NCI-H2107 treated with DMSO at 0.1 percent for 48 hours (cell line): Measurements from ENCODE around the gene GPR89A.
"Not testable (repeated sequence)": the region's sequence is repeated elsewhere in the genome, so short reads cannot be mapped to it uniquely, and the experiment has no call there.

Experiments
- DNase-seq: peaks from one replicate; lab custom pipeline; 2025; ENCODE audit not compliant: unreplicated experiment; lab: John Stamatoyannopoulos, UW

GPR89A gene

DNA sequence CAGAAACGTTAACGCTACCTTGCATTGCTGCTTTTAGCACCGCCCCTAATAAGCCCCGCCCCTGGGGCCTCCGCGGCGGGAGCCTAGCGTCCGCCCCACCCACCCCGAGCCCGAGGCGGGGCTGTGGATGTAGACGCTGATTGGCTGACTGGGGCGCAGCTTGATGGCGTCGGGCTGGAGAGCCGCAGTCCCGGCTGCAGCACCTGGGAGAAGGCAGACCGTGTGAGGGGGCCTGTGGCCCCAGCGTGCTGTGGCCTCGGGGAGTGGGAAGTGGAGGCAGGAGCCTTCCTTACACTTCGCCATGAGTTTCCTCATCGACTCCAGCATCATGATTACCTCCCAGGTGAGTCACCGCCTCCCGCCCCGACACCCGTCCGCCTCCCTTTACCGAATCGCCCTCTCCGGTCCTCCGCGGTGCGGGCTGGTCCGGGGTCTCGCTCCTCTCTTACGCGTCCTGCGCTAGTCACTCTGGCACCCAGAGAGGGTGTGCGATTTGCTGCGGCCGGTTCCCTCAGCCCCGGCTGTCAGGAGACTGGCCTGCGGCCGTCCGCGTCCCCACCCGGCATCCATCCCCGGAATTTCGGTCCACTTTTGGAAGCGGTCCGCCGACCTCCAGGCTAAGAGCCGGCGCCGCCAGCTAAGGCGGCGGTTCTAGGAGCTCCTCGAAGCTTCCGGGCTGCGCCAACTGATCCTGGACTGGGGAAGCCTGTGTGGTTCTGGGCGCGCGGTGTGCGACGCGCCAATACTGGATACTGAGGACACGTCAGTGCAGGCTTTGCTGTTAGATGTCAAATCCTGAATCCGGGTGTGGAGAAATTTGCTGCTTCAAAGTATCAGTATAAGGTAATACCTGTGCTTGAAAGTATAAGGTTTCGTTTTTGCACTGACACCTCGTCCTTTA, at the start of gene GPR89A:
Gene GPR89A (plus strand): TSS at position 156 of the 901 bp plus-strand sequence. CDS start 146 bp downstream, at position 302.
- DNase-seq = peak; percentile 83

DNA sequence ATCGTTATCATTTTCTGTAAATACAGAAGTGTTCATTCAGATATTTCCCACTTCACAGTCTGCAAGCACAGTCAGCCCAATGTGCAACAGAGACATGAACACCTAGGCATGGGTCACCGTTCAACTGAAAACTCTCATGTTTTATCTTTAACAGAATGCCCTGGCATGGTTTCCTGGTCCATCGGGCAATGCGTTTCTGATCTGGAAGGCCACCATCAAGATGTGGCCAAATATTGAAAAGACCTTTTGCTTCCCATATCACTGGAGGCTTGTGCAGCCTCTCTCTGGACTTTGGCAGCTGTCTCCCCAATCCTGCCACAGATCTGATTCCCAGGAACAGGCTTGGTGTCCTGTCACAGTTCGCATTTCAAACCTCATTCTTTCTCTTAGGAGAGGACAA, 21.0 kb upstream of the GPR89A start:
- DNase-seq = not testable (repeated sequence)

DNA sequence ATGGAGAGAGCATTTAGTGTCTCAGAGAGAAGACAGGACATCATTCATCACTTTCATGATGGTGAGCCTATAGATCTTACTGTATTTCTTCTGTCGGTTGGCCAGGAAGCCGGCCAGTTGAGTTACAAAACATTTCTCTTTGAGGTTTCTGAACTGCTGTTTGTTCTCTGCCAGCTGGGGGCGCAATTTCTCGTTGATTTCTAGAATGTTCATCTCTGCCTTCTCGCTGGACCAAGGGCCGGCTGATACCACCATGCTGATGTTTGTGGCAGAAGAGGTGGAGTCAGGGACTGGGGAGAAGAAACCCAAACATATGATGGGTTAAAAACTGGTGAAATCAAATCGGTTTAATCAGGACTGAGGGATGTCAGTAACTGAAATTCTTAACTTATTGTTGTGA, 17.0 kb upstream of the GPR89A start:
- not testable (repeated sequence) for DNase-seq

DNA sequence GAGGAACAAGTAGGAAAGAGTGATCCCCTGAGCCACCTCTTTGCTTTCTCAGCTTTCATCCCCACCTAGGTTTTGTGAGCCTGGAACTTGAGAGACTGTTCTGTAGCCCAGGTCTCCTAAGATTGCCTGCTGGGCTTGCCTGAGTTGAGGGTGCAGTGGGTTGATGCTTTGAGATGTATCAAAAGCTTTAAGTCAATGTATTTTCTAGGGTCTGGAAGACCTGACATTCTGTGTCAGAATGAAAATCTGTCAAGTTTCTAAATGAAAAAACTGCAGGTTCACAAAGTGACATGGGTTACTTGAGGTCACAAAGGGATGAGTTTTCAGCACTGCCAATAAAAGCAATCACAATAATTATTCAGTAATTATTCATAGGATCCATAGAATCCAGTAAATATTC, 15.4 kb upstream of the GPR89A start:
- not testable (repeated sequence) for DNase-seq

DNA sequence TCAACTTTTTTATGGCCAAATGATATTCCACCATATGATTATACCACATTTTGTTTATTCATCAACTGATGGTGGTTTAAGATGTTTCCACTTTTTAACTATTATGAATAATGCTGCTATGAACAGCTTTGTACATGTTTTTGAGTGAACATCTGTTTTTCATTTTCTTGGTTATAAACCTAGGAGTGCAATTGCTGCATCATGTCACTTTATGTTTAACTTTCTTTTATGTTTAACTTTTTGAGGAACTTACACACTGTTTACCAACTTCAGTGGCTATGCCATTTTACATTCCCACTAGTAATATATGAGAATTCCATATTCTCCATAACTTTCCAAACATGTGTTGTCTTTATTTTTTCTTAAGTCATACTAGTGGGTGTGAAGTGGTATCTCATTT, 12.4 kb upstream of the GPR89A start:
- not testable (repeated sequence) for DNase-seq

DNA sequence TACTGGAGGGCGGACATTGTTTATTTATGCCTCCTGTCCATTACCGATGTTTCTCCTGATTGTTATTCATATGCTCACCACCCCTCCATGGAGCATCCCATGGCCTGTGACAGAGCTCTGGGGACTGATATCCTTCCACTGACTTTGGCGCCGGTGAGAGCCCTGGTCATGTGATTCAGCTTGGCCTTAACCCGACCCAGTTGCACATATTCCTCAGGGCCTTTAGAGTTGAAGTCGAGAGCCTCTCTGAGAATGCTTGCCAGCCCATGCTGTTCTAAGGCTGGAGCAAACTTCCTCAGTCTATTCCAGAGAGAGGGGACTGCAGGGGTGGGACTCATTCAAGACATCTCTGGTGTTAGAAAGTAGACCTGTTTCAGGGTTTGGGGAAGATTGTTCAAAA, 11.6 kb upstream of the GPR89A start:
- DNase-seq = not testable (repeated sequence)

DNA sequence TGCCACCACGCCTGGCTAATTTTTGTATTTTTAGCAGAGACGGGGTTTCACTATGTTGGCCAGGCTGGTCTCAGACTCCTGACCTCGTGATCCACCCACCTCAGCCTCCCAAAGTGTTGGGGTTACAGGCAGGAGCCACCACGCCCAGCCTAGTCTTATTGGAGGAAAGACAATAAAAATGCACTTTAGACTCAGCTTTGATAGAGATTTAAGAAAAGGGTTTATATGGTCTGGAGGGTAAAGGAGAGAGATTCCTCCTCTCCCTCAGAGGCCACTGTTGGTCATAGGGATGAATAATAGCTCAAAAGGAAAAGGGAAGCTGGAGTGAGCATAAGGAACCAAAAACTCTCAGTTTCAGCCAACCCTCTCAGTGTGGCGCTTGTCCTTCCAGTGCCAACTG, 8.4 kb upstream of the GPR89A start:
- DNase-seq = not testable (repeated sequence)

DNA sequence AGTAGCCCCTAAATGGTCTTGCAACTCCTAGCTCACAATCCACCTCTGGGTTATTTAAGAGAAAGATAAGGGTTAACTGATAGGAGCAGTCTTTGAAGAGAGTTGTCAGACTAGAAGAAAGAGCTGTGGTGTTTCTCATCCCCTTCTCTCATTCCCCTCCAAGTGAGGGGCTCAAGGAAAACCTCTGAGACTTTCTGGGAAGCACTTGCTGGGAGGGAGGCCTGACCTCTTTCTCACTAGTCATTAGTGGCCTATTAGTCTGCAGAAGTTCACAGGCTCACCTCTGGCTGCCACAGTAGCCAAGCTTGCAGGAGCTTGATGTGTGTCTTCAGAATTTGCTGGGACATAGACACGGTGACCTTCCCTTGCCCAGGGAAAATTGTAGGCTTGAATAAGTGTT, 6.2 kb upstream of the GPR89A start:
- no peak for DNase-seq

DNA sequence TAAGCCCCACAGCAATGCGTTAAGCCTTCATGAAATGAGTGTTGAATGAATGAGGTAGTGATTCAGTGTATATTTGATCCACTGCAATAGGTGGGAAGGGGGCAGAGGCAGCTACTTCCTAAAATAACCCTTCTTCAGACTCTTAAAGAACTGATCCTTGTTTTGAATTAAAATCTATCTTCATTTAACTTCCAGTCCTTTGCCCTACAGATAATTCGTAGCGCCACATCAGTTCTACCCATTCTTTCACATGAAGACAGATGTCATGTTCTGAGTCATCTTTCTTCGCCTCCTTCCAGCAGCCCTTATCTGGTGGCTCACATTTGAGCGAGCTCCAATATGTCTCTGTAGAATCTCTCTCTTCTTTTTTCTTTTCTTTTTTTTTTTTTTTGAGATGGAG, 948 bp upstream of the GPR89A start:
- DNase-seq = not testable (repeated sequence)

DNA sequence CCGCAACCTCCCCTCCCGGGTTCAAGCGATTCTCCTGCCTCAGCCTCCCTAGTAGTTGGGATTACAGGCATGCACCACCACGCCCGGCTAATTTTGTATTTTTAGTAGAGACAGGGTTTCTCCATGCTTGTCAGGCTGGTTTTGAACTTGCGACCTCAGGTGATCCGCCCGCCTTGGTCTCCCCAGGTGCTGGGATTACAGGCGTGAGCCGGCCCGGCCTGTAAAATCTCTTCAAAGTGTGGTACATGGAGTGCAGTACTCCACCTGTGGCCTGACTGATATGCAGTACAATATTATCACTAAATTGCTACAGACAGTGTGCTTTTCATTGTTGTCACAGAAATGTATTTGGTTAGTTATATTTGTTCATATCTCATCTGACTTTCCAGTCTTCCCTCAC, 499 bp upstream of the GPR89A start:
- not testable (repeated sequence) for DNase-seq

DNA sequence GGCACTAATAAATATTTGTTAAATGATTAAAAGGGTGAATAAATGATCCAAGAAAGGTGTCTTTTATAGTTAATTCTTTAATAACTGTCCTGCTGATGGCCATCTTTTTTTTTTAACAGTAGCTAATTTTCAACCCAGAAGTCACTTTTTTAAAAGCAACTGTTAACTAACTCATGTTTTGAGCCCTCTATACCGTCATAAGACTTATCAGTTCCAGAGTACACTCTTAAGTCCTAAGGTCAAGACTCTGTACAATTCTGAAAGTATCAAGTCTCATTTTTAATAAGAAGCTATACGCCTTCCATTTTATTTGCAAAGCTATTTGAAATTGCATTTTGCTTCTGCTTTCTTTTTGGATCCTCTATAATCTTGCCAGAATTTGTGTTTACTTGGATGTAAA, 3.0 kb downstream of the GPR89A start:
- DNase-seq = not testable (repeated sequence)

DNA sequence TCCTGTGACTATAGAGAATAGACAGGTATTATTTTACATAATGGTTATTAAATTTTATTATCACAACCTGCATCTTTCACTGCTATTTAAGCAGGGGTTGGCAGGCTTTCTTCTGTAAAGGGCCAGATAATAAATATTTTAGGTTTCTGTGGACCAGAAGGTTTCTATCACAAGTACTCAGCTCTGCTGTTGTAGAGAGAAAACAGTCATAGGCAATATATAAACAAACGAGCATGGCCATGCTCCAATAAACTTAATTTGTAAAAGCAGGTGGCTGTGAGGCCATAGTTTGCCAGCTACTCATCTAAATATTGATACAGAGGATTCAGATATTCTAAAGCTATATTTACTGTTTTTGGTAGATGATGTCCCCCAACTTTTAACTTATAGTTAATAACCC, 12.3 kb downstream of the GPR89A start:
- not testable (repeated sequence) for DNase-seq

DNA sequence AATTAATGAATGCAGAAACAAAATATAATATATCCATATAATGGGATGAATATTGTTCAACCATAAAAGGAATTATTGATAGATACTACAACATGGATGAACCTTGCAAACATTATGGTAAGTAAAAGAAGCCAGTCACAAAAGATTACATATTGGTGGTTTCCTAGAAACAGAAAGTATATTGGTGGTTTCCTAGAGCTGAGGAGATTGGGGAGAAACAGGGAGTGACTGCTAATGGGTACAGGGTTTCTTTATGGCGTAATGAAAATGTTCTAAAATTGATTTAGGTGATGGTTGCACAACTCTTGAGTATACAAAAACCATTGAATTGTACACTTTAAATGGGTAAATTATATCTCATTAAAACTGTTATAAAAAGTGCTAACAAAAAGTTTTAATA, 14.4 kb downstream of the GPR89A start:
- DNase-seq = not testable (repeated sequence)

DNA sequence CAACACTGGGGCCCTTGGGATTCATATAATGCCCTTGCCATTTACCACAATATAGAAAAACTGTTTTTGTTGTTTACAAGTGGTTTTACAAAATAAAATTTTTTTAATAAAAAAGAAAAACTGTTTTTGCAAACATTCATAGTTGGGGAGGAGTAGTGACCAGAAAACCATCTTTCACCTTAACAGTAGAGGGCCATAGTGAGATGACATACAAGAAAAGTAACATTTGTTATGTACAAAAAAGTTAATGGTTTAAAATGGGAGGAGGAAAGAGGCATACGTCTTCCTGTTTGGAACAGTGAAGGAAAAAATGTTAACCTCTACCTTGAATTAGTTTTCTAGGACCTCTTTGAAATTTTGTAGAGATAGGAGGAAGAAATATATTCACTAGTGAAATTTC, 28.4 kb downstream of the GPR89A start:
- not testable (repeated sequence) for DNase-seq

DNA sequence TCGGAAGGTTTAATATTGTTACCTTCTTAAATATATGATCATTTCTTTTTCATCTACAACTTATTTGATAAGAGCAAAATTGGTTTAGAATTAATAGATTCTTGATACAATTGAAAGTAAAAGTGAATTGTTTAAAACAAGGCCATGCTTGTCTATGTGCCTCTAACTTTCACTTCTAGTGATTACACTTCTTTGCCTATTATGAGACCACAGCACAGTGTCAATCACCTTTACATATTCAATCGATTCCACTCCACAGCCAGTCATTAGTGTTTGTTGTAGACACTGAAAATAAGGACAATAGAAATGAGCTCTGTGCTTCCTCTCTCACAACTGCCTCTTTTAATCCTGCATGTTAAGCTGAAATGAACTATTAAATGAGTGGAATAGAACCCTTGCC, 34.1 kb downstream of the GPR89A start:
- not testable (repeated sequence) for DNase-seq

DNA sequence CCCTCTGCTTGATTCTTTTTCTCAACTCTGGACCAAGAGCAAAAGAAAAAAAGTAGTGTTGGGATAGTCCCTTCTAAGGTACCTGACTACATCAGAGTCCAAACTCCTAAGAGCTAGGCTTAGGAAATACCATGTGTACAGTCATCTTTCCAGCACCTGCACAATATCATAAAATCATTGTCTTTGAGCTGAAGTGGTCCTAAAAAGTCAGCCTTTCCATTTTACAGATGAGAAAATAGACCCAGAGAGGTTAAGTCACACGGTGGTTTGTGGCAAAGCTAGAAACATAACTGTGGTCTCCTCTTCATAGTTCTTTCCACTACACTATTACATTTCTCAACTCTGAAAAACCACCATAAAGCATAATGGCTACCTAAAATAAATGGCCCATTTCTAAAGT, 36.2 kb downstream of the GPR89A start:
- DNase-seq = not testable (repeated sequence)

DNA sequence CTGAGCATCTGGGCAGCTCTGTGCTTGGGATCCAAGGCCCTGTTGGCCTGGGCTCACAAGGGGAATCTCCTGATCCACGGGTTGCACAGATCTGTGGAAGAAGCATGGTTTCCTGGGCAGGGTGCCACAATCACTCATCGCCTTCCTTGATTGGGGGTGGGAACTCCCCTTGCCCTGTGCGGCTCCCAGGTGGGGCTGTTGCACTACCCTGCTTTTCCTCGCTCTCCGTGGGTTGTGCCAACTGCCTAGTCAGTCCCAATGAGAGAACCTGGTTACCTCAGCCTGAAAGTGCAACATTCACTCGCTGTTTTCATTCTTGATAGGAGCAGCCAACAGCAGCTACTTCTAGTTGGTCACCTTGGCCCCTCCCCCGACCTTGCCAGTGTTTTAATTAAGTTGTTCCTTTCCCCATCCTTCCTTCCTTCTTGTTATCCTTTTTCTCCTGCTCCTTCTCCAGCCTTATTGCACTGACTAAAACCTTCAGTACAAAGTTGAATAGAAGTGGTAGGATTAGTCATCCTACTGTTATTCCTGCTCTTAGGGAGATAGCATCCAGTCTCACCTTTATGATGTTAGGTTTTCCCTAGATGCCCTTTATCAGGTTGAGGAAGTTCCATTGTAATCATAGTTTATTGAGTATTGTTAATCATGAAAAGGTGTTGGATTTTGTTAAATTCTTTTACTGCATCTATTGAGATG, 48.6 kb downstream of the GPR89A start:
- DNase-seq = not testable (repeated sequence)

DNA sequence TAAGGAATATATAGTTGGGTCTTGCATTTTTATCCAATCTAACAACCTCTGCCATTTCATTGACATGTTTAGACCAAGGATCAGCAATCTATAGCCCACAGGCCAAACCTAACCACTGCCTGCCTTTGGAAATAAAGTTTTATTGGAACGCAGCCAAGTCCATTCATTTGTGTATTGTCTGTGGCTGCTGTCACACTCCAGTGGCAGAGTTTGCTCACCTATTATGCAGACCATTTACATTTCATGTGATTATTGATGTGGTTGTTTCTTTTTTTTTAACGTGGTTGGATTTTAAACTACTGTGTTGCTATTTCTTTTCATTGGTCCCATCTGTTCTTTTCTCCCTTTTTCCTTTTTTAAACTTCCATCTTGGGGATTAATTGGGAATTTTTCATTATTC, 54.7 kb downstream of the GPR89A start:
- peak; percentile 45 for DNase-seq

DNA sequence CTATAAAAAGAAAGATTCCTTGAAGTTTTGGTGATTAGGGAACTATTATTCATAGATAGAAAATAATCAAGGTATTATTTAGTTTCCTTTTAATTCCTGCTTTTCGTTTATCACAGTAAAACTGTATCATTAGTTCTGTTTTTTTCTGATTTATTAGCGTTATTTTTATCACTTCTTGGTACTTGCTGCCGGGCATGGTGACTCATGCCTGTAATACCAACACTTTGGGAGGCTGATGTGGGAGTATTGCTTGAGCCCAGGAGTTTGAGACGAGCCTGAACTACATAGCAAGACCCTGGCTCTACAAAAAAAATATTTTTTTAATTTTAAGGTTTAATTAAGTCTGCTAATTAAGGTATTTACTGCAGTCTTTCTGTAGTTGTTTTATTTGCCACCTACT, 57.2 kb downstream of the GPR89A start:
- not testable (repeated sequence) for DNase-seq

DNA sequence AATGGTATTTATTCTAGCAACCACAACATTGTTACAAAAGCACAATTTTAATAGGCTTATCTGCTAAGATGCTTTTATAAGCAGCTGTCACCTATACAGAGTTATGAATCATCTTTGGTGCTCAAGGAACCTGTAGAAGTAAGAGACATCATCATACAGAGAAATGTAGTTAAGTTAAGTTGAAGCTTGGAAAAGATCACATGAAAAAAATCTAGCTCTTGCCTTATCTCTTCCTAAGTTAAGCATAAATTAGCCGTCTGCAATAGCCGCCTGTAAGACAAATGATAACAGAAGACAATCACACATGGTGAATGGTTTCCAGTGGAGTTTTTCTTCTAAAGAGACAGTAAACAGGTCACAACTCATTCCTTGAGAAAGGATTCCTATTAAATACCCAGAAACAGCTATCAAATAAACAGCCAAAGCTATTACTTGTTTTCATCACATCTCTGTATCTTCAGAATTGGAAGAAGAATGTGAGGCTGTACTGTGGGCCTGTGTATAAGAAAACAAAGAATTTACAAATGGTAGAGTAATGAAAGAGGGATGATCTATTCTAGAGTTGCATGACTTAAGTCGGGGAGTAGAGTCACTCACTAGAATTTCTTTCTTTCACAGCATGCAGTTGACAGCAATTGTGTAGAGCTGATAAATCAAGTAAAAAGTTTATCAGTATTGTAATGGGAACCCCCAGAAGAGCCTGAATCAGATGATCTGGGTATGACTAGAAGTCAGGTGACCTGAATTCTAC, 63.4 kb downstream of the GPR89A start:
- not testable (repeated sequence) for DNase-seq

DNA sequence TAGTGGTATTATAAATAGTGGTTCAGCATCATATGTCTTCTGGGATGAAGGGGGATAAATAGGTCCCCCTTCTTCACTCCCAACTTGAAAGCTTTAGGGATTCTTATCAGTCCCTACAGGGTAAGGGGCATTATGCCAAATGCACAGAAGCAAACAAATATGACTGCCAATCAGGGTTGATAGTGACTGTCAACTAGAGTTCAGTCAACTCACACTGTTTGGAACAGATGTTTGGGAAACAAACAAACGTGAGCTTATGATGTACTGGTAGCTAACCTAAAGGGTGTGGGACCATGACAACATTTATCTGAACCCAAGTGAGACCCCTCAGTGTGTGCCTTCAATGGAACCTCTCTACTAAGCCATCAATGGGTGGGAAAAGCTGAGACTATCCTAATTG, 65.4 kb downstream of the GPR89A start:
- DNase-seq = not testable (repeated sequence)
